LNCaP clone FGC (cell line): Measurements from ENCODE around the gene MCM7.

Experiments used
- DNase-seq: peaks from one replicate; pipeline ENCODE4 v3.0.0-alpha.2; 2011; ENCODE audit warnings: low read depth
- H3K4me3 ChIP-seq: 2 replicates; pipeline ENCODE4 v1.5.1; 2011; ENCODE audit warnings: mild to moderate bottlenecking, low read depth, low read length, control low read depth
- TF ChIP-seq, protein P1 (sequence below): IDR thresholded peaks from 2 replicates; pipeline ENCODE4 v1.5.1; 2012; ENCODE audit warnings: mild to moderate bottlenecking; ENCODE audit not compliant: control insufficient read depth, insufficient read depth; ENCODE audit errors: extremely low read depth

Gene MCM7

GRCh38 chr7:100088621-100089457 lies 12.4 kb downstream of the MCM7 start, which contains the start of gene COPS6:
COPS6 (plus strand) TSS chr7:100088969; CDS start chr7:100088991, 22 bp downstream.
- no peak for DNase-seq
- H3K4me3 ChIP-seq = peak within 1 kb of the TSS; percentile 63
- TF ChIP-seq, protein P1, sequence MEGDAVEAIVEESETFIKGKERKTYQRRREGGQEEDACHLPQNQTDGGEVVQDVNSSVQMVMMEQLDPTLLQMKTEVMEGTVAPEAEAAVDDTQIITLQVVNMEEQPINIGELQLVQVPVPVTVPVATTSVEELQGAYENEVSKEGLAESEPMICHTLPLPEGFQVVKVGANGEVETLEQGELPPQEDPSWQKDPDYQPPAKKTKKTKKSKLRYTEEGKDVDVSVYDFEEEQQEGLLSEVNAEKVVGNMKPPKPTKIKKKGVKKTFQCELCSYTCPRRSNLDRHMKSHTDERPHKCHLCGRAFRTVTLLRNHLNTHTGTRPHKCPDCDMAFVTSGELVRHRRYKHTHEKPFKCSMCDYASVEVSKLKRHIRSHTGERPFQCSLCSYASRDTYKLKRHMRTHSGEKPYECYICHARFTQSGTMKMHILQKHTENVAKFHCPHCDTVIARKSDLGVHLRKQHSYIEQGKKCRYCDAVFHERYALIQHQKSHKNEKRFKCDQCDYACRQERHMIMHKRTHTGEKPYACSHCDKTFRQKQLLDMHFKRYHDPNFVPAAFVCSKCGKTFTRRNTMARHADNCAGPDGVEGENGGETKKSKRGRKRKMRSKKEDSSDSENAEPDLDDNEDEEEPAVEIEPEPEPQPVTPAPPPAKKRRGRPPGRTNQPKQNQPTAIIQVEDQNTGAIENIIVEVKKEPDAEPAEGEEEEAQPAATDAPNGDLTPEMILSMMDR = no peak

- H3K4me3 ChIP-seq = peak overlapping the region; percentile 63
- TF ChIP-seq, protein P1 = no peak
- no peak for DNase-seq
Measured at GRCh38 chr7:100088095-100088620, 13.0 kb downstream of the MCM7 start.

DNA sequence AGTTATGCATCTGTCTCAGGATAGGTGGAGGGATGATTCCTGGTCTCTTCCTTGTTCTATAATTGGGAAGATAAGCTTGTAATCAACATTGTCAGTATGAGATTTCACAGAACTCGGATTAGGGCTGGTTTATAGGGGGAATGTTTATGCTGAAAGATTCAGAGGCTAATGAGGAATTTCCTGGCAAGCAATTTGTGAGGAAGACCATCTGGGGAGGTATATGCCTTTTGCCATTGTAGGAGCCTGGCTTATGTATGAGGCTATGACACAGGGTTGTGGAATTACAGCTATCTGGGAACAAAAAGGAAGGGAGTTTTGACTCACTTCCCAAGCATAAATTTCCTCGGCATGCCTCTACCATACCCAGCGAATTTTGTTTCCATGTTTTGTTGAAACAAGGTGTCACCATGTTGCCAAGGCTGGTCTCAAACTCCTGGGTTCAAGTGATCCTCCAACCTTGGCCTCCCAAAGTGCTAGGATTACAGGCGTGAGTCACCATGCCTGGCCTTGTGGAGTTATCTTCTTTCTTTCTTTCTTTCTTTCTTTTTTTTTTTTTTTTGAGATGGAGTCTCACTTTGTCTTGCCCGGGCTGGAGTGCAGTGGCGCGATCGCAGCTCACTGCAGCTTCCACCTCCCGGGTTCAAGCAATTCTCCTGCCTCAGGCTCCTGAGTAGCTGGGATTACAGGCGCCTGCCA lies 14.0 kb downstream of the MCM7 start:
- no peak for DNase-seq
- no peak overlapping the region for H3K4me3 ChIP-seq
- TF ChIP-seq, protein P1 = no peak

DNA sequence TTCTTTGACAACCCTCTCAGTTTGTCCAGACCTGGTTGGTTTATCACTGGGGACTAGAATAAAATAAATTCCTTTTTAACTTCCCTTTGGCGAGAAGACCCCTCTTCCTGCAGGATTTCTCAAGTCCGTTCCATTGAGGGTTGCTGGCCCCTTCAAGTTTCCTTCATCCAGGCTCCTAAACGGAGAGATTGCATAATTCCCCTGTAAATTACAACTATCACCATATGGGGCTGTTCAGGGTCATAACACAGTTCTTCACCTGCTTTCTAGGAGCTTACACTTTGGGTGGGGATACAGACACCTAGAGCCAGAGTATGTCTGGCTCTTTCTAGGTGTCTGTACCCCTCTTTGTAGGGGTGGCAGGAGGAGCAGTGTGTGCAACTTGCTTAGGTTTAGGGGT lies 15.7 kb downstream of the MCM7 start:
- no peak for DNase-seq
- H3K4me3 ChIP-seq = no peak overlapping the region
- TF ChIP-seq, protein P1 = no peak

DNA sequence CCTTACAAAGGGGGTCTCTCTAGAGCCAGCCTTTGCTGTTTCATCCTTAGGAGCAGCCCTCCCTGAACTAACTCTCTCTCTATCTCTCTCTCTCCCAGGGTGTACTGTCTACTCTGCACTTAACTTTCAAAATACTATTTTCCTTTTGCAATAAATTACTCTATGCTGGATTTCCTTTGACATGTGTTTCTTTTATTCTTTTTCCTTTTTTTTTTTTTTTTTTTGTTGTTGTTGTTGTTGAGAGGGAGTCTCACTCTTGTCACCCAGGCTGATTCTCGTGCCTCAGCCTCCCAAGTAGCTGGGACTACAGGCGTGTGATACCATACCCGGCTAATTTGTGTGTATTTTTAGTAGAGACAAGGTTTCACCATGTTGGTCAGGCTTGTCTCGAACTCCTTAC lies 18.2 kb downstream of the MCM7 start:
- TF ChIP-seq, protein P1 = no peak
- no peak for DNase-seq
- H3K4me3 ChIP-seq = no peak overlapping the region

GRCh38 chr7:100081535-100082102 lies 19.6 kb downstream of the MCM7 start, which contains the start of gene ZNF3:
ZNF3 (minus strand) TSS chr7:100081723; CDS start chr7:100077357, 4,366 bp downstream.
- DNase-seq = peak; percentile 98
- H3K4me3 ChIP-seq = peak within 1 kb of the TSS; percentile 86
- TF ChIP-seq, protein P1 = peak; percentile 98
